Stimulated activated CD8-positive, alpha-beta memory T cell treated with anti-CD3 and anti-CD28 coated beads, Interleukin-15, amount 100 ng/mL, for 1 hour (primary cell): ENCODE results near the gene PEX26.
"Not testable (repeated sequence)": the region's sequence is repeated elsewhere in the genome, so short reads cannot be mapped to it uniquely, and the experiment has no call there.

Source experiments
- DNase-seq: peaks from one replicate; pipeline ENCODE4 v3.0.0-alpha.2; 2020; ENCODE audit warnings: low read depth

Gene PEX26

DNA sequence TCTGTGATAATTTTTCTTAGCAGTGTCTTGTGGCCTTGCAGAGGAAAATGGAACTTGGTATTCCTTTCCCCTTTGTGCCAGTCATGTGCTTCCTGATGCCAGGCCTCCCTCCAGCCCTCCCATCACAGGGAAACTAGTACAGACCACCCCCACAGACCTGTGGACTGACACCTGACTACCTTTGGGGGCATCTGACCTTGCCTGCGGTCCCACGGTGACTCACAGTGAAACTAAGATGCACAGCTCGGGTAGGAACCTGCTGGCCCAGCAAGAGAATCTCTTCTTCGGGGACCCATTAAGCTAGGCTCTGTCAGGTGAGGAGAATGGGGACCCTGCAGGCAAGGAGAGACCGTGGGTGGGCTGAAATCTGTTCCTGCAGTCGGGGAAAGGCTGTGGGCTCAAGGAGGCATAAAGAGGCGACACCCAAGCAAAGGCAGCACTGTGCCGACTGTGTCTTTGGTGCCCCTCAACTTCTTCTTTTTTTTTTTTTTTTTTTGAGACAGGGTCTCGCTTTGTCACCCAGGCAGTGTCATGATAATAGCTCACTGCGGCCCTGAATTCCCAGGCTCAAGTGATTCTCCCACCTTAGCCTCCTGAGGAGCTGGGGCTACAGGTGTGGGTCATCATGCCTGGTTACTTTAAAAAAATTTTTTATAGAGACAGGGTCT lies 20.8 kb upstream of the PEX26 start:
- no peak for DNase-seq

DNA sequence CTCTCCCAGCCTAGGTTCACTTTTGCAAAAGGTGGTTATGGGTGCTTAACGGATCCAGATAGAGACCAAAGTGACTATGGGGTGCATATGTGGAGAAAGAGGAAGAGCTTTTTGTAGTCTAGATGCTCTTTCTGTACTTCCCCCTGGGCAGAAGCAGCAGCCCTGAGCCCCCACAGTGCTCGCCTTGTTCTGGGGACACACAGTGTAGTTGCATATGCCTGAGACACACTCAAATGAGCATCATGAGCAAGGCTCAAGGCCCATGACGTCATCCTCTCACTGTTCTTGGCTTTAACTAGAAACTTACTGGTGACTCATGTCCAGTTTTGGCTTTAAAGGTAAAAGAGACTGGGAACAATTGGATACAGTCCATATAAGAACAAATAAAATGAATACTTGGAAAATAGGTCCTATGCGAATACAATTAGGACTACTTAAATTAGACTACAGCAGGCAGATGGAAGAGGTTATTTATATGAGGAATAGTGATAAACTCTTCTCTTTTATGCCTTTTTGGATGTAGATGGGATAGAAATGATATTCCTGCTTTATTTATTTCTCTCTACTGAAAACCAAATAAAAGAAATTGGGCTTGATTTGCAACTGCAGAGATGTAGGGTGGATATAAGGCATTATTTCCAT lies 20.1 kb upstream of the PEX26 start:
- no peak for DNase-seq

DNA sequence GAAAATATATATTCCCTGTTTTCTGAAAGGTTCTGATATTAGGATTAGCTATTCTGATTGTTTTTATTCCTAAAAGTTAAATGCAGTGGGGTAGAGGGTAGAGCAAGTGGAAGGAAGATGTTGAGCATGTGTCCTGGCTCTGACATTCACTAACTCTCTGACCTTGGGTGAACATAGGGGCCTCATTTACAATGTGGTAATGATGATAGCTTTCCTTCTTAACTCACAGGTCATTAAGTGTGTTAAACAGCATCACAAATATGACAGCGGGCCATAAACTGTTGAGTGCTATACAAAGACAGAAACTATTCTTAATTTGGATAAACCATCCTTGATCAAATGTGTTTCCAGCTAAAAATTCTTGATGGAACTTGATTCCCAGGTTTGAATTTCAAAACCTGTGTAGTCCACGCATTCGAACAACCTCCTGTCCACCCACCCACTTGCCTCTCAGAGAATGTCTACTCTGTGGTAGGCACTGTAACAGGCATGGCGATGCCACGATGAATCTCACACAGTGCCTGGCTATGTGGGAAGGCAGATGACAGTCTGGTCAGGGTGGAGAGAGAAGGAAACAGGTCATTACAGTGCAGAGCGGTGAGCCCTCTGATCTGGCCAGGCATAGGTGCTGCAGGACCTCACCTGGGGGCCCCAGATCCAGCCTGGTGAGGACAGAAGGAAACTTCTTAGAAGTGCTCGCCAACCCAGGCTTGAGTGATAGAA lies 19.3 kb upstream of the PEX26 start:
- no peak for DNase-seq

DNA sequence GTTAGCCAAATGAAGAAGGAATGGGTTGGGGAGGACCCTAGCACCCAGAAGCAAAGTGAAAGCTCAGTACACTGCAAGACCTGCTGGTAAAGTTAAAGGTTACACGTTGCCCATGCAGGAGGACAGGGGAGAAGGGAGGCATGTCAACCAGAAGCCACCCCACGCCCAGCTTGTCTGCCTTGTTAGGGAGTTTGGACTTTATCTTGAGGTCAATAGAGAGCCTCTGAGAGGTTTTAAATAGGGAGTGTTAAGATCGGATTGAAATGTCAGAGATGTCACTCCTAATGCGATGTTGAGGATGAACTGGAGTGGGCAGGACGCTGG lies 18.7 kb upstream of the PEX26 start:
- no peak for DNase-seq

DNA sequence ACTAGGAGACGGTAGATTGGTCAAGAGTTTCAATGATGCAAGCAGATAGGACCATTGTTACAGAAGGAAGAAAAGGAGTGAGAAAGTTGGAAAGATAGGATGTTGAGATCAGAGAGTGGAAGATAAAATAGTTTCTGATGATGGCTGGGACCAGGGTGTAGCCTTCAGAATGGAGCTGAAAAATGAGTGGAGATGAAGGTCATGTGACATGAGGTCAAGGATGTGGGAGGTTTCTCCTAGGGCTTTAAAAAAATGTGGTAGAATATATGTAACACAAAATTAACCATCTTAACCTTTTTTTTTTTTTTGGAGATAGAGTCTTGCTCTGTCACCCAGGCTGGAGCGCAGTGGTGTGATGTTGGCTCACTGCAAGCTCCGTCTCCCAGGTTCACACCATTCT lies 18.3 kb upstream of the PEX26 start:
- DNase-seq: no peak

DNA sequence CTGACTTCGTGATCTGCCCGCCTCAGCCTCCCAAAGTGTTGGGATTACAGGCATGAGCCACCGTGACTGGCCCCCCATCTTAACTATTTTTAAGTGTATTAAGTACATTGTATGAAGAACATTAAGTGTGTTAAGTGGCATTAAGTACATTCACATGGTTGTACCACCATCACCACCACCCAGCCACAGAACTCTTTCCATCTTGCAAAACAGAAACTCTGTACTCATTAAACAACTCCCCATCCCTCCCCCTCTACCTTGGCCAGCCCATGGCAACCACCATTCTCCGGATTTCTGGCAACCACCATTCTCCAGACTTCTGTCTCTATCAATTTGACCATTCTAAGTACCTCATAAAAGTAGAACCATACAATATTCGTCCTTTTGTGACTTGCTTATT lies 17.8 kb upstream of the PEX26 start:
- DNase-seq: no peak

DNA sequence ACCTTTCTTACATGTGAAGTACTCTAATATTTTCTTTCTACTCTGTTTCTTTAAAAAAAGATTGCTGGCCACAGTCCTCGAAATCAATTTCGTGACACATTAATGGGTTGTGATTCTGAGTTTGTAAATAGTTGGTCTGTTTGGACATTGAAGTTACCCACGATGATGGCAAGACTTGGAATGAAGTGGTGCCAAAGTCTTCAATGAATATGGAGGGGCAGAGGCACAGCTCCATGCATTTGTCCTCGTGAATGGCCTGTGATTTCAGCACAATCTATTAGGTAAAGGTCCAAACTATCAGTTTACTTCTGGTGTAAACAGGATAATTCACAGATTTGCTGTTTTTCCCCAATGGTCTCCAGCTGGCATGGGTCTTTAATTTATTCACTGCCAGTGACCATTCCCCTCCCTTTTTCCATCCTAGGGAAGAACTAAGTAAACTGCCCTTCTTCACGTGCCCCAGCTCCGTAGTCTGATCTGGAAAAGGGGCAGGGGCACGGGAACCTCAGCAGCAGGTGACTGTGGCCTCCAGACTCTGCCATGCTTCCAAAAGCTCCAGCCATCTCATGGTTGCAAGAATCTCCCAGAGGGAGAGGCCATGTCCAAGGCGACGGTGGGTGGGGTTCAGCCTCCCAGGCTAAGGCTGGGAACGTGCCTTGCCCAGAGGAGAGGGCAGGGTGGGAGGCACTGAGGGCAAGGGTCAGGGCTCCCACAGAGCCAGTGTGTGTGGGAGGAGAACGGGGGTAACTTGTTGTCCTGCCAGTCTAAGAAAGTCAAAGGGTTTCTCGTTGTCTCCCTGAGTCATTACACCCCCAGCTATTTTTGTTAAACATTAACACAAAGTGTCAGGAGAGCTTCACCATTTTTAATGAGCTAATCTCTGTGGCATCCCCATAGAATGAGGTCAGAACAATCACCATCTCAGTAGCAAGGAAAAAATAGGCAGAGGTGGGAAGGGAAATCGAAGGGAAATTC lies 16.9 kb upstream of the PEX26 start:
- DNase-seq: no peak

DNA sequence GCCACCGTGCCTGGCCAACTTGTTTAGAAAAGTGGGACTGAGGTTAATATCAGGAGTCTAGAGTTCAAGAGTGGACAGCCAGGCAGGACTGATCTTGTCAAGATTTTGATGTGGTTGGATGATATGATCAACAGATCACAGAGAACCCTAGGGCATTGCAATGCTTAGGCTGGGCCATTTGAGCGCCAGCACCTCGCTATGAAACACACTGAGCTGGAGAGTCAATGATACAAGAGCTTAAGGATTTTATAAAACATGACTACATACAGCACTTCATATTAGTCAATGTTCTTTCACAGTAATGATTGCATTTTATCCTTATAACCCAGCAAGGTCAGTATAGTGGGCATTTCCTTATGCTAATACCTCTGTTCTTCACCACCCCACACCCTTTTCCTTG lies 15.4 kb upstream of the PEX26 start:
- DNase-seq: no peak

DNA sequence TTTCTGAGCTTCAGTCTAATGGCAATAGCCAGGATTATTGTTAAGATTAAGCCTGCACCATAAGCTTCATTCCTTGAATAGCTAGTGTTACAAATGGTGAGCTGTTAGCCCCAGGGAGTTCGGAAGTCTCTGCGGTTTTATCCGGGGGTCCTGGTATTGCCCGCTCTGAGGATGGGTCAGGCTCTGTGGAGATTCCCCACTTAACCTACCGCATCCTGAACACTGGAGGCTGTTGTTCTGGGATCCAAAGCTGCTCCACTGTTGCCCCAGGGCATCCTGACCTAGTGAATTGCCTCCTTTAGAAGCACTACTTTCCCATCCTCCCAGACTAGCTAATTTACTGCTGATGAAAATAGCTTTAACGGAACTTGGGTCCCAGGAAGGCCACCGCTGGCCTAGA lies 14.5 kb upstream of the PEX26 start:
- DNase-seq: no peak

DNA sequence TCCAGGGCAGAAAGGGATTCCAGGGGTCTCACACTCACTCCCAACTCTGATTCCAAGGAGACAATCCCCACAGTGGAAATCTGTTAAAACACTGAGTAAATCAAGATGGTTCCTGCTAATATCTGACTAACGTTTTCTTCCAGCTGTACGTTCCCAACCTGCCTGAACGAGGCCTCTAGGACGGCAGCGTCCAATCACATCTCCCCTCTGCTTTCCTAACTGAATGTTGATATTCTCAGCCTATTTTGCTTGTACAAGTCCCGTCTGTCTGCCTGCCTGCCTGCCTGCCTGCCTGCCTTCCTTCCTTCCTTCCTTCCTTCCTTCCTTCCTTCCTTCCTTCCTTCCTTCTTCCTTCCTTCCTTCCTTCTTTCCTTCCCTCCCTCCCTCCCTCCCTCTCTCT lies 14.1 kb upstream of the PEX26 start:
- DNase-seq: not testable (repeated sequence)

DNA sequence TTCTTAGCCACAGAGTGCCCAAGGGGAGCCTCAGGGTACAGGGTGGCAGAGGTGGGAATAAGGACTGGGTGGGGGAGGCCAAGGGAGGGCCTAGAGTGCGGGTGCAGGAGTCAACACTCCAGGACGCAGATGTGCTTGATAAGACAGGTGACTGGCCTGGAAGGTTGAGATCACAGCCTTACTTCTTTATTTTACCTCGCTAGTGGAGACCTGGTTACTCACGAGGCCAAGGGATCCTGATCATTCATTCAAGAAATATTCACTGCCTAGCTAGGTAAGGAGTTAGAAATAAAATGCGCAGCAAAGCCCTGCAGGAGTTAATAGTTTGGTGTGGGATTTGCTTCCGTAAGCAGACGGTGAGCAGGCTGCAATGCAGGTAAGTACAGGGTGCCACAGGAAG lies 13.2 kb upstream of the PEX26 start:
- no peak for DNase-seq

DNA sequence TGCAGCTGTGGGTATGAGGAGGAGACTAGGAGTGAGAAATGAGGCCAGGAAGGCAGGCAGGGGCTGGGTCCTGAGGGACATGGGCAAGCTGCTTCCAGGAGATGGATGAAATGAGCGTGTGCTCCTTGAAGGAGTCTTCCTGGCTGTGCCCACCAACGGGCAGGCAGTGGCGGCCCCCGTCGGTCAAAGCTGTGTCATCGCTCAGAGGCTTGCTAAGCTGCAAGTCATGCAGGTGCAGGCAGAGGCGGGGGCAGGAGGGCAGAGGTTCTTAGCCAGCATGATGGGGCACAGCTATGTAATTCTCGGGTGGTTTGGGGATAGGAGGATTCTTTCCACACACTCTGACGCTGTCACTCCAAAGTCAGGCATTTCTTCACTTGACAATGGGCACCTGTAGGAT lies 12.5 kb upstream of the PEX26 start:
- no peak for DNase-seq

DNA sequence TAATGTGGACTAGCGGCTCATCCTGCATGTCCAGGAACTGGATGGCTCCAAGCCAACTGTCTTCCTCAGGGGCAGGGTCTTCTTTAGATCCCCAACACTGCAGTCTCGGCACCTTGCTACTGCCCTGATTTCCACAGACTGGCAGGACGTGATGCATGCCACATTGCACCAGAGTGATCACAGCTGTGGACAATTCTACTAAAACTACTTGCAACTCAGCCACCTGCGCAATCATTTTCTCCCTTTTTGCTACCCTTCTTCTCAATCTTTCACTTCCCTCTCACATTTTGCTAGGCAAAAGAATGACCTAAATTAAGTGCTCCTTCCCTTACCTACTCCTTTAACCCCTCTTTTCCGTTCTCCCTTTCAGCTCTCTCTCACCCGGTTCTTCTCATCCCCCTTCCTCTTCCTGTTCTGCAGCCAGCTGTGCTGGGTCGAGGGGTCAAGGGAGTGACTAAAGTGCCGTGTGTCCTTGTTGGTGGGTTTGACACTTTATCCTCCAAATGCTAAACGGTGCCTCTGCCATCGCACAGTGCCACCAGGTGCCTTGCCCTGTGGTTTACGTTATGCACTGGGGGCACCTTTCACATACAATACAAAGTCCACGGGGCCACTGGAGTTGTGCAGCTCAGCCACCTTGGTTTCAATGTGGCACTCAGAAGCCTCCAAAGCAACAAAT lies 11.5 kb upstream of the PEX26 start:
- no peak for DNase-seq

DNA sequence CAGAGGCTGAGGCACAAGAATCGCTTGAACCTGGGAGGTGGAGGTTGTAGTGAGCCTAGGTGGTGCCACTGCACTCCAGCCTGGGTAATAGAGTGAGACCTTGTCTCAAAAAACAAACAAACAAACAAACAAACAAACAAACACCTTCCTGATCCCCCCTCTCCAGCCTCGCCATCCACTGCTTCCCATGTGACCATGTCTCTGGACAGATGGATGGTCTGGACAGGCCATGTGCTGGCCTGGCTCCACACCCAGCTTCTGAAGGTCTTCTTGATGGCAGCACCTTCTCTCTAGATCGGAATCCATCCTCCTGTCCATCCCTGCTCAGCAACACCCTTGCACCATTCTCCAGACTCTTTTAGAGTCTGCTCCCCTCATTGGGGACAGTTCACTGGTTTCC lies 10.7 kb upstream of the PEX26 start:
- no peak for DNase-seq

DNA sequence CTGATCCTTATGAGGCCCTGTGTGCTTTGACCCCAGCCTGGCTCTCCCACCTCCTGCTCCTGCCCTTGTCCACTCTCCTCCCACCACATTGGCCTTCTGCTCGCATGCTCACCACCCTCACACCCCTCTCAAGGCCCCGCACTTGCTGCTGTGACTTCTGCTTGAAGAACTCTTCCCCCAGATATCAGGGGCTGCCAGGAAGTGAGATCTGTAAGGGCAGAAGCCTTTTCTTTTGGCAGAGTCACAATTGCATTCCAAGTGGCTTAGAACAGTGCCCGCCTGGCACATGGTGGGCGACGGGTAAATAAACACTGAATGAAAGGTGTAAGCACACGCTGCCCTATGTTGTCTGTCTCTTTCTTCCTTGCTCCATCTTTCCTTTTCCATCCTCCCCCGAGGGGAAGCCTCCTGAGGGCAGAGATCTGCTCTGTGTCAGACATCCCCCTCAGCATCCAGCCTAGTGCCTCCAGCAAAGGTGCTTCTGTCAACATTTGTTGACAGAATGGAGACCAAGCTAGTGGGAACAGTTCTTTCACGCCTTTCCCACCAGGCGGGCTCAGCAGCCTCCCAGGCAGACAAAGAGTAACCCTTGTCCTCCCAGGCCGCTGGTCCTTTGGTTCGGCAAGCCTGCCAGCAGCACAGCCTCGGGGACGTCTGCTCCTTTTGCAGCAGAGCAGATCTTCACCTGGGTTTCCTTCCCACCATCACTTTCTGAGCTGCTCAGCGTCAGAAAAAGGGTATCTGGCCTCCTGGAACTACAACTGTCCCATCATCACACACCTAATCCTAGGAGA lies 10.0 kb upstream of the PEX26 start:
- DNase-seq: no peak

DNA sequence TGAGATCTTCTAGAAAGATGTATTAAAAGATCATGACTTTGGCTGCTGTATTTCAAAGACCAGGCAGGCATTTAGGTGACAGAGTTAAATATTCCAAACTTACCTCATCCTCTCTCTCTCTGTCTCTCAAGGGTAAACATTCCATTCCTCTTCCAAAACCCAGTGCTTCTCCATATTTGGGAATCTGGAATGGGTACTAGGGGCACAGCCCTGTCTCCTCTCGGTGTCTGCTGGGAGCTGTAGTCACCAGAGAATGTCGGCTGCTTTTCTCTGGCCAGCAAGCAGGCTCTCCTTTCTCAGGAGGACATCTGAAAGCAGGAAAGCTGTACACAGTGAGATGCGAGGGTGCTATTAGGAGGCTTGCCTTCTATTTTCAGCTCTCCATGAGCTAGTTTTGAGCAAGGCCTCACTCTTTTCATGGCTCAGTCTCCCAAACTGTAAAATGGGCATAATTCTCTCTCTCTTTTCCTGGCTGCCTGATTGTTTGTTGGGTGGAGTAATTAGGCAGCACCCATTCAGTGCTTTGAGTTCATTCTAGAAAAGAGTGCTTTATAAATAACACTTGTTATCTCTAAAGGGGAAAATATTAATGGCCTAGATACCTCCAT lies 9.3 kb upstream of the PEX26 start:
- DNase-seq: no peak

DNA sequence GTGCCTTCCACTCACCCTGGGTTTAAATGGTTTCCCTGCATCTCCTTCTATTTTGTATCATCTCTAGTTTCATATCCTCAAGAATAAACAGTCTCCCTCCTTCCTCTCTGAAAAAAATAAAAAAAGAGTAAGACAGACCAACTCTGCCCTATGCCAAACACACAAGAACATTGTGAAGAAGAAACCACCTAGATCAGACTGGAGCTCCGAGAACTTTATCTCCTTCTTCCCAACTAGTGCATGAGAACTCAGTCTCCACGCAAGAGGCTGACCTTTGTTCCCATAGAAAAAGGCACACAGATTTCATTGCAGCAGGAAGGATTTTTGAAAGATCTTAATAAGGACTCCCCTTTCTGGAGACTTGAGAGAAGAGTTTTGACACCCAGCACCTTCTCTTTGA lies 8.7 kb upstream of the PEX26 start:
- DNase-seq: no peak

DNA sequence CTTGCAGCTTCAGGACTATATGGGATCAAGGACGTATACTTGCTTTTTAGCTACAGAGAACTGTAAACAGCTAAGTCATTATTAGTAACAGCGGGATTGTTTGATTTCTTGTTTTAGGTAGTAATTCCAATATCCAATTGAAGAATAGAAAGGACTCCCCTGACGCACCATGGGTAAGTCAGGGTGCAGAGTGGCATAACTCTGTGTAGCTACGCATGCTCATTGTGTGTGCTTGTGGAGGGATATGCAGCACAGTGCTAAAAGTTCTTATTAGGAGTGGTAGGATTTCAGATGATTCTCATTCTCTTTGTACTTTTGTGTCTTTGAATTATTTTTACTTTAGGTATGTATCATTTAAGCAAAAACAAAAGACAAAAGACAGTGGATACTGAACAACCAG lies 7.7 kb upstream of the PEX26 start:
- no peak for DNase-seq

DNA sequence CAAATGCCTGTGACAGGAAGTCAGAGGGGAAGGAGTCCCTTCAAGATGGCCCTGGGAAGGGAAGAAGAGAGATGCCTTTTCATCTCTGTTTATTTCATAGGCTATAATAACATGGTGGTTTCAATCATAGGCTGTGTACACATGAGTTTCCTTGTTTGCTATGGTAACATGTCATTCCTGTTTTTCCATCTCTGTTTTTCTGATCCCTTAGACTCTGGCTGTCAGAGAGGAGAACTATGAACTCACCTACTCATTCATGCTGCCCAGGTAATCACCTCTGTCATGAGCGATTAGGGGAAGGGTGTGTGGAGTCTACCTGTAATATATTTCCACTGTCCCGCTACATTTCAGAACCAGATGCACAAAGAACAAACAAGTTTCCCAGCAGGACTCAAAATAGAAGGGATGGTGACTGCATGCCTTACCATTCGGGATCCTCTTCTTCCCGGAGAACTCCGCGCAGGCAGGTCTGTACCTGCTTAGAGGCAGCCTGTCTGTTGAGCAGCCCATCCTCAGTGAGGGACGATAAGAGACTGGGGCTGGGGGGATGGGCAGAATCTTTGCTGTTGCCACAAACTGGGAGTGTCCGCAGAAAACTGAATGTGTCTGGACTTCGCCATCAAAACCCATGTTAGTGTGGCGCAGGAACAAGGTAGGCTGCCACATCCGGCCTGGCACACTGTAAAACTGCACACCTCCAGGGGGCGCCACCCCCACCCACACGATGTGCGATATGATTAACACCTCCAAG lies 7.1 kb upstream of the PEX26 start:
- DNase-seq: no peak
